ENCODE measurements around the gene ITIH3.

- no peak for TF ChIP-seq TAF1 (IDR thresholded peaks at IDR 0.05; ENCODE audit: low read depth, low read length)
- no peak for TF ChIP-seq POLR2A (IDR thresholded peaks at IDR 0.05; ENCODE audit: low read depth, low read length)
- TF ChIP-seq POLR2AphosphoS5 (IDR thresholded peaks at IDR 0.05; ENCODE audit: low read depth, low read length) = no peak
- TF ChIP-seq POU2F2 (IDR thresholded peaks at IDR 0.05; ENCODE audit: low read depth, low read length) = no peak
Observed at GRCh38 chr3:52831500-52832301, 37.1 kb downstream of the ITIH3 start.

Measured in GM12891 (cell line).